ENCODE data around the gene CYGB.

Gene CYGB

DNA sequence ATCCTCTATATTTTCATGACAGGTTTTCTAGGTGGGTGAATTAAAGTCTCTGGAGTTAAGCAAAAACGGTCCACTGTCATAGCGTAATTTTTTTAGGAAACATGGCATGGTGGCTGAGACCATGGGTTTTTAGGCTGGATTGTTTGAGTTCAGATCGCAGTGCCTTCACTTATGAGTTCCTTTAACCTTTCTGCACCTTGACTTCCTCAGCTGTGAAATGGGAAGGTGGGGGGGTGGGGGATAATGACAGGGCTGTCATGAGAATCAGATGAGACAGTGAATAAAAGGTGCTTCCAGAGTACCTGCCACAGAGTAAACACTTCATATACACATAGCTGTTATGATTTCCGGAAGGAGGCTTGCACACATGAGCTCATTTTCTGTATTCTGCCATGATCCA lies 14.2 kb upstream of the CYGB start:
- H3K4me1 Mint-ChIP-seq = peaks cover 17% of the 10 kb centered on the region
- H3K9me3 Mint-ChIP-seq = no peaks in the 10 kb centered on the region
- H3K4me3 Mint-ChIP-seq = no peak overlapping the region
- CTCF ChIA-PET = interaction anchor here (0.8 to 1.5 kb wide), 7 partner anchors 24 to 163 kb away, joined by 3 to 6 read pairs (median 3); partner anchors contain the start of genes AANAT and UBE2O
- no peak for DNase-seq
- peaks cover 4% of the 10 kb centered on the region for H3K27me3 Mint-ChIP-seq
- no peak overlapping the region for H3K27ac Mint-ChIP-seq
- H3K36me3 Mint-ChIP-seq = peaks cover 3% of the 10 kb centered on the region

DNA sequence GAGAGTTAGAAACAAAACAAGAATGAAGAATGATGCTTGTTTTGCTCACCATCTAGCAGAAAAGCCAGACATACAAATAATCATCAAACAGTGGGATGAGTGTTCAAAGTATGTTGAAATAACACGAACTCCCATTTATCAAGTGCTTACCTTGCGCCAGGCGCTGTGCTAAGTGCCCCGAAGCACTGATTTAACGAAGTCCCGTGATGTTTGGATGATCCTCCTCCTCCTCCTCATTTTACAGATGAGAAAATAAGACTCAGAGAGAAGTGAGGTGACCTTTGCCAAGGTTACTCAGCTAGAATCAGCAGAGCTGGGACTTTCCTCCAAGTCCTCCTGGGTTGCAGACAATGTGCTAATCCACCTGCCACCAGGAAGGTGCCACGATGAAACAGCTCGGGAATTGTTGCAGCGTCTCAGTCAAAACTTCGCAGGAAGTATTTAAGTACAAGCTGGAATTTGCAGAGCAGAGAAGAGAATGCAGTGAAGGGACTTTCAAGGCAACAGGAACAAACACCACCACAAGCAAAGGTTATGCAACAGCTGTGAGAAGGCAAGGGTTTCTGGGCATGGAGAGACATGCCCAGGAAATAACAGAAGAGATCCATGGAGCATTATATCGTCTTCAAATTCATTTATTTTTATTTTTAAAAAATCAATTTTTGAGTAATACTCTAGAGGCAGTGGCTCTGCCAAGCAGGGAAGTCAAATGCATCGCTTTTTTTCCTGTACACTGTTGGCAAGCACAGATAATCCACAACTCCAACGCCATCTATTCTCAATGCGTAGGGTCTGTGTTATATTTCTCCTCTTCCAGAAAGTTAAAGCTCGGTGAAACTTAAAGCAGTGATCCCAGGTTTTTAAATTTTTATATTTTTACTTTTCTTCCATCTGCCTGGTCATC lies 13.5 kb upstream of the CYGB start:
- Mint-ChIP-seq H3K36me3 (peaks cover 3% of the 10 kb centered on the region), H3K4me3 (no peak overlapping the region), H3K27ac (no peak overlapping the region), H3K27me3 (peaks cover 4% of the 10 kb centered on the region), H3K4me1 (peaks cover 13% of the 10 kb centered on the region), H3K9me3 (no peaks in the 10 kb centered on the region)
- CTCF ChIA-PET = interaction anchor here (0.8 to 1.5 kb wide), 6 partner anchors 23 to 163 kb away, joined by 3 to 6 read pairs (median 3); partner anchors contain the start of genes AANAT and UBE2O
- DNase-seq = no peak

DNA sequence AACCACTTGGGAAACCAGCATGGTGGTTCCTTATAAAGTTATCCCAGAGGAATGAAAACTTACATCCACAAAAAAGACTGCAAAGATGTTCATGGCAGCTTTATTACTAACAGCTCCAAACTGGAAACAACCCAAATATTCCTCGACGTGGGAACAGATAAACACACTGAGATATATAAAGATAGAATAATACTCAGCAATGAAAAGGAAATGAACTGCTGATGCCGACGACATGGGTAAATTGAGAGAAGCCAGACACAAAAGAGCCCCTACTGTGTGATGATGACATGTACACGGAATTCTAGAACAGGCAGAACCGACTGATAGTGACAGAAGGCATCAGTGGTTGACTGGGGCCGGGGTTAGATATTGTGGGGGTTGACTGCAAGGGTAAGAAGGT lies 12.0 kb upstream of the CYGB start:
- no peak for DNase-seq
- Mint-ChIP-seq H3K36me3 (no peaks in the 10 kb centered on the region), H3K4me3 (no peak overlapping the region), H3K4me1 (peaks cover 8% of the 10 kb centered on the region), H3K9me3 (no peaks in the 10 kb centered on the region), H3K27ac (no peak overlapping the region), H3K27me3 (peaks cover 13% of the 10 kb centered on the region)
- CTCF ChIA-PET = interaction anchor here (1.1 to 1.5 kb wide), 2 partner anchors 10 to 27 kb away, joined by 3 to 5 read pairs; partner anchors contain the start of gene PRCD

DNA sequence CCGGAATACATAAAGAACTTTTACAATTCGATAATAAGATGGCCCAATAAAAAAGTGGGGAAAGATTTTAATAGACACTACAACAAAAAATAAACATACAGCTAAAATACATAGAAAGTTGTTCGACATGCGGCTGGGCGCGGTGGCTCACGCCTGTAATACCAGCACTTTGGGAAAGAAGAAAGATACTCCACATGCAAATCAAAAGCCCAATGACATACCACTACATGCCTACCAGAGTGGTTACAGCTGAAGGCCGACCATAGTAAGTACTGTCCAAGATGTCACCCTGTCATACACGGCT lies 11.7 kb upstream of the CYGB start:
- DNase-seq = no peak
- Mint-ChIP-seq H3K4me1 (peaks cover 8% of the 10 kb centered on the region), H3K9me3 (no peaks in the 10 kb centered on the region), H3K36me3 (no peaks in the 10 kb centered on the region), H3K4me3 (no peak overlapping the region), H3K27ac (no peak overlapping the region), H3K27me3 (peaks cover 16% of the 10 kb centered on the region)
- CTCF ChIA-PET = interaction anchor here (1.1 to 1.5 kb wide), 2 partner anchors 9 to 26 kb away, joined by 3 to 5 read pairs; partner anchors contain the start of gene PRCD

DNA sequence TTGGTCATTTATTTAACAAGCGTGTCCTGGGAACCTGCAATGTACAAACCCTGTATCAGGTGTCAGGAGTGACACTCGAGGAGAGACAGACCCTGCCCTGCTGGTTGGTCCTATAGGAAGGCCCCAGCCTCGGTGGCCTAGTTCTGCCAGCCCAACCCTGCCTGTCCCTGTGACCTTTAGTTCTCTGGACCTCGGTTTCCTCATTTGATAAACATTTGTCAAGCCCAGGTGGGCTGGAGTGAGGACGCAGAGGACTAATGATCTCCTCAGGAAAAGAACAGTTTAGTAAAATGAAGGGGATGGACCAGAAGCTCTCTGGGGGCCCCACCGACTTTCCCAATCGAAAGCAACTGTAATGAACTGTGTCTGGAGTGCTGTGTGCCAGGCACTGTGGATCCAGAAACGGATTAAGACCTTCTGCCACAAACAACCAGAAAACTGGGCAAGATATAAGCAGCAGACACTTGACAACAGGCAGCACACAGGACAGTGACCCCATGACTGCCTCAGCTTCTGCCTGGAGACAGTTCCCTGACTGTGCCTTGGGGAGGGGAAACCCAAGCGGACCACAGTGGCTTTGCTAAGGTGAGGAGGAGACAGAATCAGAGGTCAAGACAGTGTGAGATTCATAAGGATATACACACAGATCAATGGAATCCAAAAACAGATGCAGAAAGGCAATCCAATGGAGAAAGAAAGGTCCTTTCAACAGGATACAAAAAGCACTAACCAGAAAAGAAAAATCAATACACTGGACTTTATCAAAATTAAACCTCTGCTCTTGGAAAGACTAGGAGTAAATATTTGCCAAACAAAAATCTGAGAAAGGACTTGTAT lies 11.1 kb upstream of the CYGB start:
- Mint-ChIP-seq H3K4me3 (no peak overlapping the region), H3K9me3 (no peaks in the 10 kb centered on the region), H3K27ac (no peak overlapping the region), H3K4me1 (peaks cover 8% of the 10 kb centered on the region), H3K27me3 (peaks cover 22% of the 10 kb centered on the region), H3K36me3 (no peaks in the 10 kb centered on the region)
- DNase-seq = no peak
- CTCF ChIA-PET = interaction anchor here (1.1 to 1.5 kb wide), 2 partner anchors 9 to 26 kb away, joined by 3 to 5 read pairs; partner anchors contain the start of gene PRCD

DNA sequence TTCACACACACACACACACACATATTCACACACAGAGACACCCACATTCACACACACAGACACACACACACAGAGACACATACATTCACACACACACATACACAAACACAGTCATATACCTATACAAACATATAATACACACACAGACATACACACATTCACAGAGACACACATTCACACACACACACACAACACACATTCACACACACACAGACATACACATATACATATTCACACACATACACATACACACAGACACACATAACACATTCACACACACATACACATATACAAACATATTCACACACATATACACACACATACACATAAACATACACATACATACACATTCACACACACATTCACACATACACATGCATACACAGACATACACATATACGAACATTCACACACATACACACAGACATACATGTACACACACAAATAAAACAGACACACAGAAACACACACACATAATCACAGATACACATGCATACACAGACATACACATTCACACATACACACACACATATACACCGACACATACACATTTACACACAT lies 10.2 kb upstream of the CYGB start:
- no peak for DNase-seq
- Mint-ChIP-seq H3K4me3 (no peak overlapping the region), H3K9me3 (no peaks in the 10 kb centered on the region), H3K27ac (no peak overlapping the region), H3K27me3 (peaks cover 31% of the 10 kb centered on the region), H3K36me3 (no peaks in the 10 kb centered on the region), H3K4me1 (peaks cover 8% of the 10 kb centered on the region)
- CTCF ChIA-PET = interaction anchor here (1.0 to 2.9 kb wide), 8 partner anchors 9 to 151 kb away, joined by 3 to 29 read pairs (median 4); no protein-coding TSS in a partner anchor

DNA sequence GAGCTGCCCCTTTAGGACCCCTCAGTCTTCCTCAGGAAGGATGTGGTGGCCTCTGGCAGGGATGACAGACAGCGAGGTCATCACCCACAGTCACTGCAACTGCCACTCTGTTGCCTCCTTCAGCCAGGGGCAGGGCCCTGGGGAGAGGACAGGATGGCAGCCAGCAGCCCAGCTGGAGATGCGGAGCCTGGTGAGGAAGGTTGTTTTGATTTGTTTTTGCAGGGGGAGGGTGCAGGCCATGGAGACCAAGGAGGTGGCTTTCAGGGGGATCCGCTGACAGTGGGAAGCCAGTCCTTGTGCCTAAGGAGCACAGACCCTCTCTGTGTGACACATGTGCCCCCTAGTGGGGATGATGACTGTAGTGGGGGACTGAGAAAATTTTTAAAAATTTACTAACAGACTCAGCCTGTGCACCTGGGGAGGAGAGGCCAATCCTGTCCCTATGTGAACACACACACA lies 9.7 kb upstream of the CYGB start:
- Mint-ChIP-seq H3K36me3 (no peaks in the 10 kb centered on the region), H3K4me1 (peaks cover 8% of the 10 kb centered on the region), H3K27me3 (peaks cover 36% of the 10 kb centered on the region), H3K9me3 (no peaks in the 10 kb centered on the region), H3K4me3 (no peak overlapping the region), H3K27ac (no peak overlapping the region)
- CTCF ChIA-PET = interaction anchor here (0.8 to 2.9 kb wide), 14 partner anchors 10 to 150 kb away, joined by 3 to 29 read pairs (median 4); partner anchors contain the start of genes CYGB and RHBDF2
- DNase-seq = peak; percentile 76

DNA sequence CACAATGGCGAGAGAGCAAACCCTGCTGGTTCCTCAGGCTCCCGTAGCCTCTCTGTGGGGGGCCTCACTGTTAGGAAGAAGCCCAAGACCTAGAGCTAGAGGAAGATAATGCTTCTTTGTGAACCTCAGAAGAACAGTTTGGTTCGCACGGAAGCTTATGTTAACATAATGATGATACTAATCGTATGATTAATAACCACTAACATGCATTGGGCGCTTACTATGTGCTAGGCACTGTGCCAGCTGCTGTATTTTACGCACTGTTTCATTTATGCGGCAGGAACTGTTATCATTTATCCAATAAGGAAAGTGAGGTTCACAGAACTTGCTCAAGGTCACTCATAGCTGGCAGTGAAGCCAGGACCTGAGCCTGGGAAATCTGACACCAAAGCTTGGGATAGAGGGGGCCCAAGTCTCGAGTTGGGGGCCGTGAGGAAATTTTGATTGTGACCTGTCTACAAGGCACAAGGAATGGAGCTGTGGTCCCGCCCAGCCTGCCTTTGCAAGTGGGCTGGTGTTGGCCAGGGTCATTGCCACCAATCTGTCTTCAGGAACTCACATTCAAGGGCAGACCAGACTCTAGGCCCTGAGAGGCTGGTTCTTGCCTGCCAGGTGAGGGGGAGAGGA lies 9.2 kb upstream of the CYGB start:
- Mint-ChIP-seq H3K36me3 (no peaks in the 10 kb centered on the region), H3K4me3 (no peak overlapping the region), H3K9me3 (no peaks in the 10 kb centered on the region), H3K27me3 (peaks cover 41% of the 10 kb centered on the region), H3K4me1 (peaks cover 7% of the 10 kb centered on the region), H3K27ac (no peak overlapping the region)
- CTCF ChIA-PET = interaction anchor here (0.8 to 2.9 kb wide), 14 partner anchors 9 to 150 kb away, joined by 3 to 29 read pairs (median 4); partner anchors contain the start of genes CYGB and RHBDF2
- DNase-seq = no peak

DNA sequence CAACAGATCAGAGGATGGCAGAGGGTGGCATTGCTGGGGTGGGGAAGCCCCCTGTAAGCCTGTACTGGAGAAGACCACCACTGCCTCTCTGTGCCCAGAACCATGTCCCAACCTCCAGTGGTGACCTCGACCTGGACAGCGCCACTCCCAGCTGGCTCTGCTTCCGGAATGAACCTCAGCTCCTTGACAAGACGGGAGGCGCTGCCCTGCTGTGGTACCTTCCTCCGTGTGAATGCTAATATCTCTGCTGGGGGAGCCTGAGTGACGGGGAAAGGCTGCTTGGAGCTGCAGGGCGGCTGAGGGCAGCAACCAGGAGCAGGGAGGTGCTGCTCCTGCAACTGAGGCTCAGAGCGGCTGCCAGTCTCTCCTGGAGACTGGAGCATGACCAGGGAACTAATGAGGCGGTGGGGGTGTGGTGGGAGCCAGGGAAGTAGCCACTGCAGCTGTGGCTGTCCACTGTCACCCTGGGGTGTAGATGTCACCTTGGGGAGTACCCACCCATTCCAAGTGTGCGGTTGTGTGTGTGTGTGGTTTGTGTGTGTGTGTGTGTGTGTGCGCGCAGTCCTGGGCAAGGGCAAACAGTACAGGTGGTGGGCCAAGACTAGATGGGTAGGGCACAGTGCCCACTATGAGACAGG lies 8.5 kb upstream of the CYGB start:
- H3K27ac Mint-ChIP-seq = no peak overlapping the region
- DNase-seq = no peak
- H3K9me3 Mint-ChIP-seq = no peaks in the 10 kb centered on the region
- H3K4me1 Mint-ChIP-seq = peaks cover 4% of the 10 kb centered on the region
- H3K27me3 Mint-ChIP-seq = peaks cover 48% of the 10 kb centered on the region
- H3K4me3 Mint-ChIP-seq = no peak overlapping the region
- CTCF ChIA-PET = interaction anchor here (1.1 to 2.9 kb wide), 13 partner anchors 9 to 135 kb away, joined by 3 to 29 read pairs (median 5); partner anchors contain the start of genes CYGB and RHBDF2
- H3K36me3 Mint-ChIP-seq = no peaks in the 10 kb centered on the region

DNA sequence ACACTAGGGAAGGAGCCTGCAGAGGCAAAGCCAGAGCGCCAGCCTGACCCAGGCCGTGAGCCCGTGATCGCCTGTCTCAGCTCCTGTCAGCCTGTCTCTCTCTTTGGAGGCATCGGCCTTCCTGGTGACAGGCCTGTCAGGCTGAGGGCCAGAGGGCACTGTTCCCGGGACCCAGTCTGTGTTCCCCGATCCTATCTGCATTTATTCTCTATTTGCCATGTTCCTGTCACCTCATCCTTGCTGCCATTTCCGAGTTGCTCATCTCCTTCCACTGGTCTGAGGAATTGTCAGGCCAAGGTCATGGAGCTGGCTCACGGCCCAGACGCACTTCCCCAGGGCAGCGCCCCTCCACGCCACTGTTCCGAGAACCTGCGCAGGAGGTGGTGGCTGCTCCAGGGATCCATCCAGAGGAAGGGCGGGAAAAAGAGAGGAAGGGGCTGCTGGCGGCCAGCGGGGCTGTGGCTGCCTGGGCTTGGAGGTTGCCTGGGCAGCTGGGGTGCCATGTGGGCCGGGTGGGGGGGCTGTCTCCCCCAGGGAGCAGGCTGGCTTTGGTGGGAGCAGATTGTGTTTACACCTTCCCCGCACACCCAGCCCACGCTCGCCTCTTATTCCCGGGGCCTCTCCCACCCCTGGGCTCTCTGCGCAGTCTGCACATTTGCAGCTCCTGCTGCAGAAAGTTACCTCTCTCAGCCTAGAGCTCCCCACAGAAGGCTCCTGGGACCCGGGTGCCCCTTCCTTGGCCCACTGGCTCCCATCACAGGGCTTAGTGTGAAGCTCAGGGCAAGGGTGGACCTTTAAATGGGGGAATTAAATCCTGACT lies 7.2 kb upstream of the CYGB start:
- Mint-ChIP-seq H3K36me3 (no peaks in the 10 kb centered on the region), H3K4me3 (no peak overlapping the region), H3K27me3 (peaks cover 57% of the 10 kb centered on the region), H3K9me3 (no peaks in the 10 kb centered on the region), H3K4me1 (peaks cover 5% of the 10 kb centered on the region), H3K27ac (no peak overlapping the region)
- CTCF ChIA-PET = interaction anchor here (0.6 to 2.9 kb wide), 8 partner anchors 12 to 86 kb away, joined by 3 to 29 read pairs (median 6); no protein-coding TSS in a partner anchor
- DNase-seq = no peak

DNA sequence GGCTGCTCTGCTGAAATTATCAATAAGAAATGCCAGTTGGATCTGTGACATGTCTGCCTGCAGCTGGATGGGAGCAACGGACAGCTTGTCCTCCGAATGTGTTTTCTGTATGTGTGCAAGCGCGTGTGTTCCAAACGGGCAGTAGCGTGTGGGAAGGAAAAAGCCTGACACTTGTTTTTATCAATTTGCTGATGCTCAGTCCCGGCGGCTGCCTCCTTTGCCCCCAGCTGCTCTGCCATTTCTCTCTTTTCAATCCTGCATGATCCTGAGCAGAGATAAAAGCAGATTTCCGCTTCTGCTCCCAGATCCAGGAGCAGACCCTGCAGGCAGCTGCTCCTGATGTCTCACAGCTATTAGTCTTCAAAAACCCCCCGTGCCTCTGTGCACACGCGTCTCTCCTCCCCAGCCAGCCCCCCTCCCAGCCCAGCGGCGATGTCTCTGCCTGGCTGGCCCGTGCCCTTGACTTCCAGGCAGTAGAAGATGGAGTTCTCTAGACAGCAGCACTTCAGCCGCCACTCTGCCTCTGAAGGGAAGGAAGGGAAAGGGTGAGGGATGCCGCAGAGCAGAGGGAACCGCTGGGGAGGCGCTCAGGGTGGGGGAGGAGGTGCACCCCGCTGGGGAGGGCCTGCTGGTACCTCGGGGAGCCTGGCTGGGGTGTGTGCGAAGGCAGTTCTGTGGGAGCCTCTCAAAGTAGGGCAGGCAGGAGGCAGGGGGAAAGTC lies 6.5 kb upstream of the CYGB start:
- H3K4me1 Mint-ChIP-seq = peaks cover 5% of the 10 kb centered on the region
- no peaks in the 10 kb centered on the region for H3K36me3 Mint-ChIP-seq
- no peak for DNase-seq
- CTCF ChIA-PET = interaction anchor here (1.5 to 1.7 kb wide), 2 partner anchors 20 to 23 kb away, joined by 6 to 9 read pairs; no protein-coding TSS in a partner anchor
- no peak overlapping the region for H3K27ac Mint-ChIP-seq
- no peak overlapping the region for H3K4me3 Mint-ChIP-seq
- H3K9me3 Mint-ChIP-seq = no peaks in the 10 kb centered on the region
- H3K27me3 Mint-ChIP-seq = peaks cover 64% of the 10 kb centered on the region

DNA sequence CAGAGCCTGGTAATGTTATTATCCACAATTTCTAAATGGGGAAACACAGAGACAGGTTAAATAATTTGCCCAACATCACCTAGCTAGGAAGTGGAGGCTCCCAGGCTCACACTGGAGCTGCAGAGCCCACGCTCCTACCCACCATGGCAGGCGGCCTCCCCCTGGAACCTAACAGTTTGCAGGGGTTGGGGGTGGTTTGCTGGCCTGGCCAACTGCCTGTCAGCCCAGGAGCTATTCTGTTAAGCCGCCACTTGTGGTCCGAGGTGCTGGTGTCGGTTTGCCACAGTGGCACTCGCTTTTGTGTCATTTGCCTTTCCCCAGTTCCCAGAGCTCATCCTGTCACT lies 5.9 kb upstream of the CYGB start:
- Mint-ChIP-seq H3K4me1 (peaks cover 5% of the 10 kb centered on the region), H3K27me3 (peaks cover 70% of the 10 kb centered on the region), H3K27ac (no peak overlapping the region), H3K9me3 (no peaks in the 10 kb centered on the region), H3K4me3 (no peak overlapping the region), H3K36me3 (no peaks in the 10 kb centered on the region)
- DNase-seq = no peak
- CTCF ChIA-PET = interaction anchor here (1.5 kb wide), 1 partner anchor 20 kb away, joined by 9 read pairs; no protein-coding TSS in a partner anchor

Measured in activated naive CD4-positive, alpha-beta T cell treated with anti-CD3 and anti-CD28 coated beads, Interleukin-2, amount 10 ng/mL, durations not matched to agents 7 days and 5 days (primary cell).